ENCODE results near the gene PLEKHH1.
A peak's percentile ranks its signal among the peaks of the same experiment; 100 is the strongest.

DNA sequence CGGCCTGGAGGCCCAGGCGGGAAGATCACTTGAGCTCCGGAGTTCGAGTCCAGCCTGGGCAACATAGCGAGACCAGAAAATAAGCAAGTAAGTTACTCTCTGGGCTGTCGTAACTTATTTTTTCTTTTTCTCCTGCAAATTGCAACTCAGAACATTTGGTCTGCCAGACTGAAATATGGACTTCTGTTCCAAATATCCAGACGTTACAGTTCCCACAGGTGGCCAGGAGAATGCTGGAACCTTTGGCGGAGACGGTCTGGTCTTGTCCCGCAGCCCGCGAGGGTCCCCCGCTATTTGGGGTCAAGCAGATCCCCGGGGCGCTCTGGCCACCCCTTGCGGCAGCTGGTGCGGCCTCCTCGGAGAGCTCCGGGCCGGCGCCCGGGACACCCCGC is 488 bp upstream of the PLEKHH1 start:
- TF ChIP-seq, protein P1, sequence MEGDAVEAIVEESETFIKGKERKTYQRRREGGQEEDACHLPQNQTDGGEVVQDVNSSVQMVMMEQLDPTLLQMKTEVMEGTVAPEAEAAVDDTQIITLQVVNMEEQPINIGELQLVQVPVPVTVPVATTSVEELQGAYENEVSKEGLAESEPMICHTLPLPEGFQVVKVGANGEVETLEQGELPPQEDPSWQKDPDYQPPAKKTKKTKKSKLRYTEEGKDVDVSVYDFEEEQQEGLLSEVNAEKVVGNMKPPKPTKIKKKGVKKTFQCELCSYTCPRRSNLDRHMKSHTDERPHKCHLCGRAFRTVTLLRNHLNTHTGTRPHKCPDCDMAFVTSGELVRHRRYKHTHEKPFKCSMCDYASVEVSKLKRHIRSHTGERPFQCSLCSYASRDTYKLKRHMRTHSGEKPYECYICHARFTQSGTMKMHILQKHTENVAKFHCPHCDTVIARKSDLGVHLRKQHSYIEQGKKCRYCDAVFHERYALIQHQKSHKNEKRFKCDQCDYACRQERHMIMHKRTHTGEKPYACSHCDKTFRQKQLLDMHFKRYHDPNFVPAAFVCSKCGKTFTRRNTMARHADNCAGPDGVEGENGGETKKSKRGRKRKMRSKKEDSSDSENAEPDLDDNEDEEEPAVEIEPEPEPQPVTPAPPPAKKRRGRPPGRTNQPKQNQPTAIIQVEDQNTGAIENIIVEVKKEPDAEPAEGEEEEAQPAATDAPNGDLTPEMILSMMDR (IDR thresholded peaks at IDR 0.05) = peak in 1 of 7 experiments; percentile 13
- TF ChIP-seq POLR2A (IDR thresholded peaks at IDR 0.05) = peak in 1 of 3 donors; percentile 93
